ENCODE results near the gene E2F4. TPM values are rescaled to one million over a fixed set of nuclear protein-coding genes. Genes with fewer than 3 reads are reported as not detected.

Gene E2F4
- total RNA-seq, 1 donor from 2014 or later: 78.1 TPM

DNA sequence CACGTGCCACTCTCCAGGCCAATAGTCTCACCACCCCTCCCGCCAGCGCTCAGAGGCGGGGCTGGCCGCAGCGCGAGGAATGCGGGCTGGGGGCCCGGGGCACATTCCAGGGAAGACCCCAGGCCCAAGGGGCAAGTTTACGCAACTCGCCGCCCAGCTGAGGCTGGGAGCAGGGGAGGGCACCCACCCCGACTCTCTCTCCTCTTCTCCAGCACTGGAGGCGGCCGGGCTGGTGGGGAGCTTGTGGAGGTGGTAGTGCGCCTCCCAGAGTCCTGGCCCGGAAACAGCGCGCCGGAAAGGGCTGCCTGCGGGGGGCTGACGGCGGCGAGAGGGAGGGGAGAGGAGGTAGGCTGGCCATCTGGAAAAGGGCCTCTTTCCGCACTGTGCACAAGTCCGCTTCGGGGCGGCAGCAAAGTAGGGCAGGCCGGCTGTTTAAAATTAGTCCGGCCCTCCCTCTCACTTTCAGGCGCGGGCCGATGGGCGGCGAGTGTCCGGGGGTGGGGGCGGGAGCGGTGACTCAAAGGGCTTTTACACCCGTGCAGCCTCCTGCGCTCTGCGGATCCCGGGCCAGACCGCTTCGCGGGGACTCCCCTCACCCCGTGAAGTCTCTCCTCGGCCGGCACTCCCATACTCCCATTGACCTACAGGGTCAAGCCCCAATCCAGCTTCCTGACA is 54.3 kb downstream of the E2F4 start:
- intact Hi-C loops (cut with DNase I): no loop called here
- TF ChIP-seq POLR2AphosphoS5 (IDR thresholded peaks at IDR 0.05; ENCODE audit: insufficient read depth in 1 of 2, low read depth in 1 of 2) (peak in 1 of 2 donors; percentile 74), POLR2A (IDR thresholded peaks at IDR 0.05) (no peak)
- TF ChIP-seq, protein P1, sequence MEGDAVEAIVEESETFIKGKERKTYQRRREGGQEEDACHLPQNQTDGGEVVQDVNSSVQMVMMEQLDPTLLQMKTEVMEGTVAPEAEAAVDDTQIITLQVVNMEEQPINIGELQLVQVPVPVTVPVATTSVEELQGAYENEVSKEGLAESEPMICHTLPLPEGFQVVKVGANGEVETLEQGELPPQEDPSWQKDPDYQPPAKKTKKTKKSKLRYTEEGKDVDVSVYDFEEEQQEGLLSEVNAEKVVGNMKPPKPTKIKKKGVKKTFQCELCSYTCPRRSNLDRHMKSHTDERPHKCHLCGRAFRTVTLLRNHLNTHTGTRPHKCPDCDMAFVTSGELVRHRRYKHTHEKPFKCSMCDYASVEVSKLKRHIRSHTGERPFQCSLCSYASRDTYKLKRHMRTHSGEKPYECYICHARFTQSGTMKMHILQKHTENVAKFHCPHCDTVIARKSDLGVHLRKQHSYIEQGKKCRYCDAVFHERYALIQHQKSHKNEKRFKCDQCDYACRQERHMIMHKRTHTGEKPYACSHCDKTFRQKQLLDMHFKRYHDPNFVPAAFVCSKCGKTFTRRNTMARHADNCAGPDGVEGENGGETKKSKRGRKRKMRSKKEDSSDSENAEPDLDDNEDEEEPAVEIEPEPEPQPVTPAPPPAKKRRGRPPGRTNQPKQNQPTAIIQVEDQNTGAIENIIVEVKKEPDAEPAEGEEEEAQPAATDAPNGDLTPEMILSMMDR (IDR thresholded peaks at IDR 0.05): peak in 1 of 3 experiments; percentile 19
- Histone ChIP-seq H3K36me3 (no peaks in the 10 kb centered on the region), H3K27me3 (no peaks in the 10 kb centered on the region), H3K27ac (peak overlapping the region; percentile 85), H3K9me3 (no peaks in the 10 kb centered on the region), H3K4me3 (peak overlapping the region; percentile 92 to 93), H3K4me1 (peaks cover 59% of the 10 kb centered on the region)
- no peak for DNase-seq (ENCODE audit: extremely low spot score in 2 of 2)

DNA sequence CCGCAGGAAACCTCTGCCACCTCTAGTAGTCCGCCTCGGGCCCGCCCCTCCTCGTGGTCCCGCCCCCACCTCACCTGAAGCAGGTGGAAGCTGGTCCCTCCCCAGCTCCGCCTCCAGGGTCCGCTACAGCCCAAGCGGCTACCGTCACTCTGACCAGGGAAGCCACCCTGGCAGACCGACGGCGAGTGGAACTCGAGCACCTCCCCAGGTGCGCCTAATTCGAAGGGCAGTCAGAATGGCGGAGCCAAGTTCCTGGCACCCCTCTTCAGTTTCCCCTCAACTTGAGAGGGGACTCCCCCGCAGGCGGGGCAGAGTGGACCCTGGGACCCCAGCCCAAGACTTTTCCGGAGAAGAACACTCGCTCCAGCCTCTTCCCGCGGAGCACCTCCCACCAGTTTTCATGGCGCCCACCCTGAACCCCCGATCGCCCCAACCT is 54.8 kb downstream of the E2F4 start:
- Histone ChIP-seq H3K4me1 (peaks cover 59% of the 10 kb centered on the region), H3K9me3 (no peaks in the 10 kb centered on the region), H3K27me3 (no peaks in the 10 kb centered on the region), H3K4me3 (peak overlapping the region; percentile 92 to 93), H3K27ac (peak overlapping the region; percentile 85), H3K36me3 (no peaks in the 10 kb centered on the region)
- no peak for DNase-seq (ENCODE audit: extremely low spot score in 2 of 2)
- TF ChIP-seq, protein P1 (IDR thresholded peaks at IDR 0.05): no peak
- TF ChIP-seq POLR2AphosphoS5 (IDR thresholded peaks at IDR 0.05; ENCODE audit: insufficient read depth in 1 of 2, low read depth in 1 of 2) (no peak), POLR2A (IDR thresholded peaks at IDR 0.05) (no peak)
- intact Hi-C loops (cut with DNase I): no loop called here

DNA sequence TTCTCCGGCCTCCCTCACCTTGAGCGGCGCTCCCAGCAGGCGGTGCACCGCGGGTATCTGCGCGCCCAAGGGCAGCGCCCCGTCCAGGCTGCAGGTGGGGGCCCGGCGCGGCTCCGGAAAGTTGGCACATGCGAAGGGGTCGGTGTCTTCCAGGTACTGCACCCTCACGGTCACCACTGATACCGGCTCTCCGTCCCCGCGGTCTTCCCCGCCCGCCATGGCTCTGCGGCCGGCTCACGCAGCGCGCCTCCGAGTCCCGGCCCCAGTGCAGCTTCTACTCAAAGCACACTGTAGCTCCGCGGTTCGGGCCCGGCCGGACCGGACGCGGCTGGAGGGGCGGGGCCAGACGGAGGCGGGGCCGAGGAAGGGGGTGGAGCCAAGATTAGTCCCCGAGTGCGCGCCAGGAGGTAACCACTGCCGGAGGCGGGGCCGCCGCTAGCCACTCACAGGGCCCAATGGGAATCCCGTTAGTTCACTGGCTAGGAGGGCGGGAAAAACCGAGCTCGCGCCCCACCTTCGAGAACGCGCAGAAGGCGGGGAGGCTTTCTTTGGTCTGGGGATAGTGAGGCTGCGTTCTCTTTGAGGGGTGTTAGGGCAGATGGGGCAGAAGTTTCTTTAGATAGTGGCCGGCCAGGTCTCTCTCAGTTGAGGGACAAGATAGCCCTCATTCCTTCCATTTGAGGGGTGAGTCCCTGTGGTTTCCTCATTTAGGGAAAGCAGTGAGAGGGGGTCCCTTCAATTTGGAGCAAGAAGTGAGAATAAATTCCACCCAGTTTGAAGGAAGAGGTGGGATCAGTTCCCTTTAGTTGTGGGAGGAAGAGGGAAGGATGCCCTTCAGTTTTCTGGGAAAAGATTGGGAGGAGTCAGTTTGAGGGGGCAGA is 55.5 kb downstream of the E2F4 start, which contains the start of gene FHOD1:
TSS of gene FHOD1 (minus strand) at position 290 of the 881 bp plus-strand sequence. CDS start at position 219, 71 bp downstream.
- intact Hi-C loops (cut with DNase I): no loop called here
- H3K9me3 ChIP-seq: no peaks in the 10 kb centered on the region
- no peaks in the 10 kb centered on the region for H3K36me3 ChIP-seq
- DNase-seq (ENCODE audit: extremely low spot score in 2 of 2): peak in 1 of 2 donors; percentile 97
- peak within 1 kb of the TSS; percentile 92 to 93 for H3K4me3 ChIP-seq
- H3K4me1 ChIP-seq: peaks cover 59% of the 10 kb centered on the region
- TF ChIP-seq POLR2AphosphoS5 (IDR thresholded peaks at IDR 0.05; ENCODE audit: insufficient read depth in 1 of 2, low read depth in 1 of 2): peak; percentile 80 to 94
- TF ChIP-seq, protein P1 (IDR thresholded peaks at IDR 0.05): no peak
- peak in 1 of 2 donors; percentile 35 for TF ChIP-seq POLR2A (IDR thresholded peaks at IDR 0.05)
- H3K27ac ChIP-seq: peak within 1 kb of the TSS; percentile 85
- H3K27me3 ChIP-seq: no peaks in the 10 kb centered on the region

DNA sequence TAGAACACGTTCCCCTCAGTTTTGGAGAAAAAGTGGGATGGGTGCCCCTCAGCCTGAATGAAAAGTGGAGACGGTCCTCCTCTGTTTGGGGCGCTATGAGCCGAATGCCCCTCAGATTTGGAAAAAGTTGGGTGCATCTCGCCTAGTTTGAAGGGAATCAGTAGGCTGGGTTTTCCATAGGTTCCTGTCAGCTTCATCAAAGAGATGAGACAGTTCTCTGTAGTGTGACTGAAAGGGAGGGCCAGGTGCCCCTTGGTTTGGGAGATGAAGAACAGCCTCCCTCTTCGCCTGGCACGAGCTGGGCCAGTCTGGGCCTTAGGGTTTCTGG is 56.1 kb downstream of the E2F4 start:
- Histone ChIP-seq H3K27ac (peak overlapping the region; percentile 59), H3K4me3 (peak overlapping the region; percentile 92 to 93), H3K4me1 (peaks cover 59% of the 10 kb centered on the region), H3K27me3 (no peaks in the 10 kb centered on the region), H3K36me3 (no peaks in the 10 kb centered on the region), H3K9me3 (no peaks in the 10 kb centered on the region)
- TF ChIP-seq POLR2AphosphoS5 (IDR thresholded peaks at IDR 0.05; ENCODE audit: insufficient read depth in 1 of 2, low read depth in 1 of 2) (no peak), POLR2A (IDR thresholded peaks at IDR 0.05) (no peak)
- TF ChIP-seq, protein P1 (IDR thresholded peaks at IDR 0.05): no peak
- intact Hi-C loops (cut with DNase I): no loop called here
- DNase-seq (ENCODE audit: extremely low spot score in 2 of 2): no peak

MicroRNAs within 50 kb of the gene (microRNA counts, 767-probe panel; counts per million panel counts)
- 238 to 261 counts per million in 2 donors for microRNA hsa-miR-328

Small RNAs within 50 kb of the gene (microRNA-seq; reads per million reads assigned to microRNA genes)
- gene MIR328 (ENCODE audit: borderline number of aligned reads, borderline replicate concordance): 170 reads per million, percentile 60 among the genes with 10 or more reads in this experiment

Small RNAs within 50 kb of the gene (small RNA-seq; reads per million reads assigned to genes)
- gene MIR328: 8.9 reads per million, percentile 92 among the genes with 10 or more reads in this experiment

Other genes starting within 250 kb of the E2F4 start
- 0.98 TPM for gene CES3, start 230.9 kb upstream of the E2F4 start, total RNA-seq
- 12.5 TPM for gene CES4A, start 203.6 kb upstream of the E2F4 start, total RNA-seq
- 33.9 TPM for gene CBFB, start 163.0 kb upstream of the E2F4 start, total RNA-seq
- 23.3 TPM for gene PHAF1, start 82.2 kb upstream of the E2F4 start, total RNA-seq
- gene B3GNT9, start 41.2 kb upstream of the E2F4 start, total RNA-seq: 12.8 TPM
- 22.3 TPM for gene TRADD, start 32.2 kb upstream of the E2F4 start, total RNA-seq
- 31.4 TPM for gene FBXL8, start 32.2 kb upstream of the E2F4 start, total RNA-seq
- 54.3 TPM for gene HSF4, start 27.4 kb upstream of the E2F4 start, total RNA-seq
- 19.2 TPM for gene NOL3, start 21.6 kb upstream of the E2F4 start, total RNA-seq
- gene MATCAP1, start 8.2 kb upstream of the E2F4 start, total RNA-seq: 17.4 TPM
- 2.5 TPM for gene EXOC3L1, start 2.0 kb upstream of the E2F4 start, total RNA-seq
- 21.6 TPM for gene ELMO3, start 7.0 kb downstream of the E2F4 start, total RNA-seq
- 48.9 TPM for gene TMEM208, start 35.0 kb downstream of the E2F4 start, total RNA-seq
- 17.2 TPM for gene FHOD1, start 55.3 kb downstream of the E2F4 start, total RNA-seq
- gene SLC9A5, start 56.8 kb downstream of the E2F4 start, total RNA-seq: 0.49 TPM
- 9.8 TPM for gene PLEKHG4, start 87.4 kb downstream of the E2F4 start, total RNA-seq
- not detected for gene KCTD19, start 134.6 kb downstream of the E2F4 start, total RNA-seq
- not detected for gene LRRC36, start 134.7 kb downstream of the E2F4 start, total RNA-seq
- gene TPPP3, start 201.3 kb downstream of the E2F4 start, total RNA-seq: 28.2 TPM
- gene ZDHHC1, start 224.3 kb downstream of the E2F4 start, total RNA-seq: 22.3 TPM
- 30.2 TPM for gene HSD11B2, start 239.0 kb downstream of the E2F4 start, total RNA-seq